K562 (cell line): ENCODE results near the gene DDC. TPM values are rescaled to one million over a fixed set of nuclear protein-coding genes. Genes with fewer than 3 reads are reported as not detected.
A peak's percentile ranks its signal among the peaks of the same experiment; 100 is the strongest.

Experiments
- BRD9 ChIP-seq: fragments of 450-650 bp; IDR thresholded peaks from 2 replicates; pipeline ENCODE4 v1.6.1; 2018; ENCODE audit warnings: low read depth; ENCODE audit not compliant: partially characterized antibody
- BRF2 ChIP-seq: IDR thresholded peaks from 3 replicates; pipeline ENCODE4 v1.6.1; 2011; ENCODE audit warnings: borderline replicate concordance, mild to moderate bottlenecking; ENCODE audit not compliant: insufficient read length, insufficient read depth
- CEBPG ChIP-seq, 3 experiments: fragments of 200-800 bp in 1 of 3; sonication (Bioruptor generic) in 1 of 3; sonication (generic) in 1 of 3; formaldehyde crosslinking in 1 of 3; IDR thresholded peaks in 2 of 3; conservative IDR thresholded peaks in 1 of 3; 2 replicates each; pipeline versions ENCODE4 v1.6.1 to v1.8.0; 2016 to 2022; ENCODE audit warnings: missing compliant biosample characterization in 2 of 3, missing genetic modification characterization in 2 of 3, mild to moderate bottlenecking in 1 of 3, missing genetic modification reagents in 1 of 3
- CHD2 ChIP-seq: IDR thresholded peaks from 2 replicates; pipeline ENCODE4 v1.6.1; 2011; ENCODE audit warnings: low read depth, low read length
- E2F6 ChIP-seq, 2 experiments: IDR thresholded peaks; 2 replicates each; pipeline ENCODE4 v1.6.1; 2011; ENCODE audit warnings: borderline replicate concordance in 1 of 2, control low read depth in 1 of 2, low read depth in 1 of 2, low read length in 1 of 2, mild to moderate bottlenecking in 1 of 2, mixed read lengths in 1 of 2, moderate library complexity in 1 of 2; ENCODE audit not compliant: insufficient read depth in 1 of 2, insufficient read length in 1 of 2, poor library complexity in 1 of 2, severe bottlenecking in 1 of 2; ENCODE audit errors: extremely low read depth in 1 of 2
- ELK3 ChIP-seq: fragments of 450-650 bp; formaldehyde crosslinking; IDR thresholded peaks from 2 replicates; pipeline ENCODE4 v1.4.0; 2020; ENCODE audit warnings: mild to moderate bottlenecking
- GATAD2B ChIP-seq: fragments of 450-650 bp; IDR thresholded peaks from 2 replicates; pipeline ENCODE4 v1.6.1; 2017; ENCODE audit warnings: mild to moderate bottlenecking, borderline replicate concordance
- HNRNPL ChIP-seq: fragments of 200-400 bp; formaldehyde crosslinking; IDR thresholded peaks from 2 replicates; pipeline ENCODE4 v1.6.1; 2017; ENCODE audit warnings: low read depth, mild to moderate bottlenecking, low read length
- MBD2 ChIP-seq: sonication (generic); IDR thresholded peaks from 2 replicates; pipeline ENCODE4 v1.6.1; 2016; ENCODE audit warnings: low read depth, borderline replicate concordance
- NFIC ChIP-seq: fragments of 450-650 bp; IDR thresholded peaks from 2 replicates; pipeline ENCODE4 v1.6.1; 2017; ENCODE audit warnings: mild to moderate bottlenecking, inconsistent platforms
- NR2C2 ChIP-seq, 2 experiments: fragments of 200-800 bp in 1 of 2; sonication (Bioruptor generic) in 1 of 2; sonication (generic) in 1 of 2; formaldehyde crosslinking in 1 of 2; IDR thresholded peaks; 2 replicates each; pipeline versions ENCODE4 v1.6.1 to v1.8.0; 2016 to 2022; ENCODE audit warnings: mild to moderate bottlenecking in 1 of 2, missing compliant biosample characterization in 1 of 2, missing genetic modification characterization in 1 of 2, missing genetic modification reagents in 1 of 2
- TAF1 ChIP-seq: IDR thresholded peaks from 2 replicates; pipeline ENCODE4 v1.6.1; 2011; ENCODE audit warnings: mild to moderate bottlenecking, low read length, moderate library complexity; ENCODE audit not compliant: insufficient read depth, control insufficient read depth, severe bottlenecking; ENCODE audit errors: extremely low read depth
- TAL1 ChIP-seq: fragments of 450-650 bp; IDR thresholded peaks from 2 replicates; pipeline ENCODE4 v1.6.1; 2016; ENCODE audit warnings: mild to moderate bottlenecking
- TEAD1 ChIP-seq, 2 experiments: fragments of 450-650 bp in 1 of 2; sonication (generic) in 1 of 2; formaldehyde crosslinking; IDR thresholded peaks; 2 replicates each; pipeline versions ENCODE4 v1.4.0 to v1.8.0; 2020 to 2022; ENCODE audit warnings: mild to moderate bottlenecking in 2 of 2, missing genetic modification reagents in 1 of 2
- ZBED1 ChIP-seq: IDR thresholded peaks from 2 replicates; pipeline ENCODE4 v1.6.1; 2014
- ZBTB17 ChIP-seq: fragments of 450-650 bp; formaldehyde crosslinking; IDR thresholded peaks from 2 replicates; pipeline ENCODE4 v1.4.0; 2020; ENCODE audit warnings: mild to moderate bottlenecking
- ZNF311 ChIP-seq: fragments of 250-450 bp; sonication (Bioruptor Pico); IDR thresholded peaks from 2 replicates; pipeline ENCODE4 v1.4.0; 2020; ENCODE audit warnings: mild to moderate bottlenecking, moderate library complexity
- ZNF347 ChIP-seq: fragments of 450-650 bp; formaldehyde crosslinking; IDR thresholded peaks from 2 replicates; pipeline ENCODE4 v1.4.0; 2020; ENCODE audit warnings: low read depth, mild to moderate bottlenecking, moderate library complexity
- ZNF589 ChIP-seq: fragments of 200-800 bp; sonication (Bioruptor generic); IDR thresholded peaks from 2 replicates; pipeline ENCODE4 v1.6.1; 2016; ENCODE audit warnings: low read depth, missing genetic modification characterization, missing compliant biosample characterization
- polyA plus RNA-seq, 8 experiments: library from polyadenylated mRNA; depleted of rRNA in 4 of 8; stranded (reverse) in 5 of 8; unstranded in 3 of 8; fragments of >200 nt; fragmentation: Nextera tagmentation in 2 of 8; fragmentation: Illumina TruSeq in 1 of 8; extraction: Ambion mirVana in 2 of 8; extraction: Trizol in 1 of 8; gene quantifications; 2 replicates each; pipeline versions ENCODE4 v1.2.1 to v1.2.3, GENCODE V29; 2011 to 2014; ENCODE audit warnings: inconsistent platforms in 1 of 8, missing spikeins in 1 of 8
- total RNA-seq, 7 experiments: library from RNA; depleted of rRNA in 6 of 7; stranded (reverse); fragments of >200 nt in 6 of 7; fragmentation: Illumina TruSeq in 2 of 7; extraction: Trizol in 2 of 7; gene quantifications; 2 replicates each; pipeline versions ENCODE4 v1.2.1 to v1.2.3, GENCODE V29; 2011 to 2021; ENCODE audit warnings: low replicate concordance in 1 of 7
- TF ChIP-seq, protein P1 (sequence below): fragments of 450-650 bp; conservative IDR thresholded peaks from 2 replicates; pipeline ENCODE4 v1.6.1; 2016; ENCODE audit warnings: missing genetic modification characterization, low read depth, mild to moderate bottlenecking, control low read depth, missing compliant biosample characterization
- TF ChIP-seq, protein P2 (sequence below): fragments of 450-650 bp; conservative IDR thresholded peaks from 2 replicates; pipeline ENCODE4 v1.6.1; 2016; ENCODE audit warnings: missing genetic modification characterization, low read depth, mild to moderate bottlenecking, missing compliant biosample characterization, moderate library complexity

The DDC gene
- total and polyA plus RNA-seq, 9 of the 15 experiments (the other 6 are each of a cell fraction or from before 2014, with no cell fraction given) = not detected

- TF ChIP-seq TAL1 (peak; percentile 96), ZBTB17 (CRISPR knock-in tag) (peak; percentile 66; the same call in 1 of the 2 replicates), ZBED1 (0 out of 2 replicates have a peak, but pooled peaks have one; percentile 59), NFIC (peak; percentile 93), TAF1 (peak; percentile 38), ZNF311 (peak; percentile 84), CEBPG (CRISPR knock-in tag; IDR thresholded peaks at IDR 0.05) (no peak), CEBPG (tag; conservative IDR thresholded peaks at IDR 0.05 in 1 of 2, IDR thresholded peaks at IDR 0.05 in 1 of 2) (peak; percentile 30 to 76; a peak in 3 of 4 replicates), ELK3 (no peak), MBD2 (peak; percentile 50; the same call in 1 of the 2 replicates), E2F6 (IDR thresholded peaks at IDR 0.05; ENCODE audit: borderline replicate concordance in 1 of 2, extremely low read depth in 1 of 2, insufficient read depth in 1 of 2, insufficient read length in 1 of 2, low read depth in 1 of 2, low read length in 1 of 2, poor library complexity in 1 of 2, severe bottlenecking in 1 of 2) (no peak), GATAD2B (peak; percentile 94), CHD2 (no peak), TEAD1 (CRISPR knock-in tag; IDR thresholded peaks at IDR 0.05) (peak in 1 of 2 experiments; percentile 76; a peak in 1 of 4 replicates), BRF2 (no peak), NR2C2 (CRISPR knock-in tag; IDR thresholded peaks at IDR 0.05) (no peak), NR2C2 (tag; IDR thresholded peaks at IDR 0.05) (peak; percentile 39), ZNF347 (CRISPR knock-in tag) (no peak), HNRNPL (peak; percentile 70; the same call in 1 of the 2 replicates), ZNF589 (CRISPR knock-in tag) (peak; percentile 87), BRD9 (peak; percentile 64)
- TF ChIP-seq, protein P1, sequence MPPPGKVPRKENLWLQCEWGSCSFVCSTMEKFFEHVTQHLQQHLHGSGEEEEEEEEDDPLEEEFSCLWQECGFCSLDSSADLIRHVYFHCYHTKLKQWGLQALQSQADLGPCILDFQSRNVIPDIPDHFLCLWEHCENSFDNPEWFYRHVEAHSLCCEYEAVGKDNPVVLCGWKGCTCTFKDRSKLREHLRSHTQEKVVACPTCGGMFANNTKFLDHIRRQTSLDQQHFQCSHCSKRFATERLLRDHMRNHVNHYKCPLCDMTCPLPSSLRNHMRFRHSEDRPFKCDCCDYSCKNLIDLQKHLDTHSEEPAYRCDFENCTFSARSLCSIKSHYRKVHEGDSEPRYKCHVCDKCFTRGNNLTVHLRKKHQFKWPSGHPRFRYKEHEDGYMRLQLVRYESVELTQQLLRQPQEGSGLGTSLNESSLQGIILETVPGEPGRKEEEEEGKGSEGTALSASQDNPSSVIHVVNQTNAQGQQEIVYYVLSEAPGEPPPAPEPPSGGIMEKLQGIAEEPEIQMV (tag) = no peak; the same call in 1 of the 2 replicates
- TF ChIP-seq, protein P2, sequence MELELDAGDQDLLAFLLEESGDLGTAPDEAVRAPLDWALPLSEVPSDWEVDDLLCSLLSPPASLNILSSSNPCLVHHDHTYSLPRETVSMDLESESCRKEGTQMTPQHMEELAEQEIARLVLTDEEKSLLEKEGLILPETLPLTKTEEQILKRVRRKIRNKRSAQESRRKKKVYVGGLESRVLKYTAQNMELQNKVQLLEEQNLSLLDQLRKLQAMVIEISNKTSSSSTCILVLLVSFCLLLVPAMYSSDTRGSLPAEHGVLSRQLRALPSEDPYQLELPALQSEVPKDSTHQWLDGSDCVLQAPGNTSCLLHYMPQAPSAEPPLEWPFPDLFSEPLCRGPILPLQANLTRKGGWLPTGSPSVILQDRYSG = no peak
Measured at GRCh38 chr7:50497068-50497642, 68.0 kb downstream of the DDC start (continued).
